HG03045 (cell line): ENCODE results near the gene CDCA3.
"Not testable (repeated sequence)": the region's sequence is repeated elsewhere in the genome, so short reads cannot be mapped to it uniquely, and the experiment has no call there.

Source experiments
- ATAC-seq: cut with Tn5 transposase; IDR thresholded peaks from one replicate; pipeline ENCODE4 v1.9.1; 2021; ENCODE audit warnings: mild to moderate bottlenecking, moderate library complexity; ENCODE audit not compliant: unreplicated experiment

Gene CDCA3

DNA sequence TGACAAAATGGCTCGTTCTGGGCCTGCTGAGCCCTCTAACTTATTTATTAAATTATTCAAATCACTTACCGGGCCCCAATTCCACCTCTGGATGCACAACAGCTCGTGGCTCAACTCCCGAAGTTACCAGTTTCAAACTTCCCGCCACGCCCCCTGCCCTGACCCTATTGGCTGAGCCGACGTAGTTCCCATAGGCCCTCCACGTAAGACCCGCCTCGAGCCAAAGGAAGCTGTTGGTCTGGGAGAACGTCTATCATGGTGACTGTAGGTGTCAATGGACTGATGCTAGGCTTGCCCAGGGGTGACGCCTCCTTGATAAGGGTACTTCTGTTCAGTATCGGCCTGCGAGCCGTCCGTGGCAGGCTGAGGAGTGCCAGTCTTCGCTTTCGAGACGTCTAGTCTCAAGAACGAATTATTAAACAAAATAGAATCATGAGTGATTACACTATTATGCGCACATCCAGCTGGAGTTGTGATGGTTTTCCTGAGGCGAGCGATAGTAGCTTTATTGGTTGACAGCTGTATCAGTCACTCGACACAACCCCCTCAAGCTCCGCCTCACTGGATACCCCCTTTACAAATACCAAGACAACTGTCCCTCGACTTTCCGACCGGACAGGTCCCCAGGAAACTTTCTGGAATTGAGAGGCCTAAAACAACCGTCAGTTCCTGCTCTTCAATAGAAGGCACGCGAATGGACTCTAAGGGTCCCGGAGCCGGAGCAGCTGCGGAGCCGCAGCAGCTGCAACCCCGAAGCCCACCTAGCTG, at the start of gene CDCA3:
CDCA3 (minus strand) TSS at position 134 of the 768 bp plus-strand sequence. CDS start 334 bp downstream, outside the sequence.
- ATAC-seq, result peak; percentile 56

DNA sequence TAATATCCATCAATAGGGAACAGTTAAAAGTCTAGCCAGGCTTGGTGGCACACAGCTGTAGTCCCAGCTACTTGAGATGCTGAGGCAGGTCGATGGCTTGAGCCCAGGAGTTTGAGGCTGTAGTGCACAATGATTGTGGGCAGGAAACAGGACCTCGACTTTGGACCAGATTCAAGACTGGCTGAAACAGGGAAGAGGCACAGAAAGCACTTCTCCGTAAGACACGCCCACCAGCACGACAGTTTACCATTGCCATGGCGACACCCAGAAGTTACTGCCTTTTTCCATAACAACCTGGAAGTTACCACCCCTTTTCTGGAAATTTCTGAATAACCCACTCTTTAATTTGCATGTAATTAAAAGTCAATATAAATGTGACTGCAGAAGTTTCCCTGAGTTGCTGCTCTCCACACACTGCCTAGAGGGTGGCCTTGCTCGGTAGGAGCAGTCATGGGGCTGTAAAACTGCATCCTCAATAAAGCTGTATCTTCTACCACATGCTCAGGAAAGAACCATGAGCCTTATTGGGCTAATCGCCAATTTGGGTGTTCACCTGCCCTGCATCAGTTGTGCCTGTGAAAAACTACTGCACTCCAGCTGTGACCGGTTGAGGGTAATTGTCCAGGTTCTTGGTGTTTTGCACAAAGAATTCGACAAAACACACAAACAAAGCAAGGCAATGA, 48.9 kb upstream of the CDCA3 start:
- ATAC-seq, result no peak

GRCh38 chr12:6899427-6899826, 48.3 kb upstream of the CDCA3 start:
- ATAC-seq, result no peak

DNA sequence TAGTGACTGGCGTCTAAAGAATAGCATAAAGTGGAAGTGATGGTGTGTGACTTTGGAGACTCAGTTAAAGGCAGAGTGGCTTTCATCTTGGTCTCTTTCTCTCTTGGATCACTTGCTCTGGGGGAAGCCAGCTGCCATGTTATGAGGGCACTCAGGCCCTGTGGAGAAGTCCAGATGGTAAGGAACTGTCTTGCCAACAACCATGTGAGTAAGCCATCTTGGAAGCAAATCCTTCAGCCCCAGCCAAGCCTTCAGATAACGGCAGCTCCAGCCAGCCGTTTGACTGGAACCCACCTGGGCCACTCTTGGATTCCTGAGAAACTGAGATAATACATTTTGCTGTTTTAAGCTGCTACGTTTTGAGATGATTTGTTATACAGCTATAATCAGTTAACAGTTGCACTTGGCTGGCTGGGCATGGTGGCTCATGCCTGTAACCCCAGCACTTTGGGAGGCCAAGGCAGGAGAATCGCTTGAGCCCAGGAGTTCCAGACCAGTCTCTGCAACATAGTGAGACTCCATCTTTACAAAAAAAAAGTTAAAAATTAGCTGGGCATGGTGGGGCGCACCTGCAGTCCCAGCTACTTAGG, 45.9 kb upstream of the CDCA3 start:
- ATAC-seq, result no peak

DNA sequence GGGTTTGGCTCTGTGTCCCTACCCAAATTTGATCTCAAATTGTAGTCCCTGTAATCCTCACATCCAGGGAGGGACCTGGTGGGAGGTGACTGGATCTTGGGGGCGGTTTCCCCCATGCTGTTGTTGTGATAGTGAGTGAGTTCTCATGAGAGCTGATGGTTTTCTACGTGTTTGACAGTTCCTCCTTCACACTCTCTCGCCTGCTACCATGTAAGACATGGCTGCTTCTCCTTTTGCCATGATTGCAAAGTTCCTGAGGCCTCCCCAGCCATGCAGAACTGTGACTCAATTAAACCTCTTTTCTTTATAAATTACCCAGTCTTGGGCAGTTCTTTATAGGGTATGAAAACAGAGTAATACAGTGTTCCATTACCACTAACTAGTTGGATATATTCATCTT, 43.2 kb upstream of the CDCA3 start:
- no peak for ATAC-seq

- ATAC-seq, result not testable (repeated sequence)
Measured at GRCh38 chr12:6892683-6893082, 41.6 kb upstream of the CDCA3 start.

DNA sequence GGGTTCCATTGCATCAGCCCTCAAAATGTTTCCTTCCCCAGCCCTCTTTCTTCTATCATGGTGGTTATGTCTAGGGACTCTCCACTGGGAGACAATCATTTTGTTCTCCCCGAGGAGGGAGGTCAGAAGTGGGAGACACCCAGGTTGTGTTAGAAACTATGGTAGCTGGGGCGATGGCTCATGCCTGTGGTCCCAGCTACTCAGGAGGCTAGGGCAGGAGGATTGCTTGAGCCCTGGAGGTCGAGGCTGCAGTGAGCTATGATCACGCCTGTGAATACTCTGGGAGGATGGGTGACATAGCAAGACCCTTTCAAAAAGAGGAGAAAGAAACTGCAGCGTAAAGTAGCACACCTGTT, 40.5 kb upstream of the CDCA3 start:
- ATAC-seq, result peak; percentile 12

DNA sequence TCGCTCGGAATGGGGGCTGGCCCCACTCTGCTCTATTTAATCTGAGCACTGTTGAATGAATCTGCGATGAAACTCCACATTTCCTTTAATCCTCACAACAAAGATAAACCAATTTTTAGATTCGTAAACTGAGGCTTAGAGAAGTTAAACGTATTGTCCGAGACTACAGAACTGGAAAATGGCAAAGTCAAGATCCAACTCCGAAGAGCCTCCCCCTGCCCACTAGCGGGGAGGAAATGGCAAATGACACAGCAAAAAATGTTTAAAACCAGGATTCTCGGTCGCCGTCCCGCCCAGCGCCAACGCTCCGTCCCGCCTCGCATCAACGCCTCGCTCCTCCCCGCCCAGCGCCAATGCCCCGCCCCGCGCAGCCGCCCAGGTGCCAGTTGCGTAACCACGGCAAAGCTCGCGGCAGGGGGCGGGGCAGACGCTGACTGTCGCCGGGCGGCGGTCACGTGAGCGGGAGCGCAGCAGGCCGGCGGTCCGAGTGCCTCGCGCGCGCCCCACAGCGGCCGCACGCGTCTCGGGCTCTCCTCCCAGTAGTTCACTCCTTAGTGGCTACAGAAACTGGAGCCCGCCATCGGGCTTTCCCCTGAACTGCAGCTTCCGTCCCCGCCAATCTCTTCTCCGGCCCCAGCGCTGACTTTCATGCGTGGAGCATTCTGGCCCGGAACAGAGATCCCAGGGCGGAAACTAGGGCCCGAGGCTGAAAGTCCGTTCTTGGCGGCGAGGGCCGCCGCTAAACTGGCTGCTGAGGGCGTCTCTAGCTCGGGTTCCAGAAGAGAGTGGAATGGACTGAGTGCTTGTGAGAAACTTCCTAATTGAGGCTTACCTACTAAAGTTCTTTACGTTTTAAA, 39.9 kb upstream of the CDCA3 start:
- peak; percentile 93 for ATAC-seq

- ATAC-seq, result not testable (repeated sequence)
Measured at GRCh38 chr12:6889775-6890573, 38.9 kb upstream of the CDCA3 start.

DNA sequence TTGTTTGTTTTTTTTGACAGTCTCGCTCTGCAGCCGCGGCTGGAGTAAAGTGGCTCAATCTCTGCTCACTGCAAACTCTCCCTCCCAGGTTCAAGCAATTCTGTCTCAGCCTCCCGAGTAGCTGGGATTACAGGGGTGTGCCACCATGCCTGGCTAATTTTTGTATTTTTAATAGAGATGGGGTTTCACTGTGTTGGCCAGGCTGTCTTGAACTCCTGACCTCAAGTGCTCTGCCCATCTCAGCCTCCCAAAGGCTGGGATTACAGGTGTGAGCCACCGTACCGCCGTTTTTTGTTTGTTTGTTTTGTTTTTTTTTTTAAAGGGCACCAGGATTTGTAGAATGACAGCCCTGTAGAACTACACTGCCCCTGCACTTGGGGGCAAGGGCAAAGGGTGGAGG, 37.7 kb upstream of the CDCA3 start:
- not testable (repeated sequence) for ATAC-seq

GRCh38 chr12:6888360-6888759, 37.3 kb upstream of the CDCA3 start:
- ATAC-seq, result no peak

DNA sequence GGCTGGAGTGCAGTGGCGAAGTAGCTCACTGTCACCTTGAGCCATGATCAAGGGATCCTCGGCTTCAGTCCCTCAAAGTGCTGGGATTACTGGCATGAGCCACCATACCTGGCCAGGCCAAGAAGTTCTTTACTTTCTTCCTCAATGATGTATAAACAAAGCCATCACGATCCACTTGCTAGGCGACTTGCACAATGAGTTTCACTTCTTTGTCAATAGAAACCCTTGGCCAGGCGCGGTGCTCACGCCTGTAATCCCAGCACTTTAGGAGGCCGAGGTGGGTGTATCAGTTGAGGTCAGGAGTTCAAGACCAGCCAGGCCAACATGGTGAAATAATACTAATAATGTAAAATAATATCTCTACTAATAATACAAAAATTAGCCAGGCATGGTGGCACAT, 36.4 kb upstream of the CDCA3 start:
- ATAC-seq, result no peak

- not testable (repeated sequence) for ATAC-seq
Measured at GRCh38 chr12:6886206-6886999, 35.3 kb upstream of the CDCA3 start.

GRCh38 chr12:6884539-6884938, 33.5 kb upstream of the CDCA3 start:
- ATAC-seq, result no peak

- ATAC-seq, result no peak
Measured at GRCh38 chr12:6883683-6884082, 32.6 kb upstream of the CDCA3 start.

DNA sequence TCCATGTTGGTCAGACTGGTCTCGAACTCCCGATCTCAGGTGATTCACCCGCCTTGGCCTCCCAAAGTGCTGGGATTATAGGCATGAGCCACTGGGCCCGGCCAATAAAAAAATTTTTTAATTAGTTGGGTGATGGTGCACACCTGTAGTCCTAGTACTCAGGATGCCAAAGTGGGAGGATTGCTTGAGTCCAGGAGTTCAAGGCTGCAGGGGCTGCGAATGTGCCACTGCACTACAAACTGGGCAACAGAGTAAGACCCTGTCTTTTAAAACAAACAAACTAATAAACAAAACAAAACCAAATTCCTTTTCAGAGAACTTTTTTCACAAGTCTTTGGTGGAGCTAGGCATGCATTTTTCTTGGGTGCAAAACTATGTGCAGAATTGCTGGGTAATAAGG, 32.2 kb upstream of the CDCA3 start:
- no peak for ATAC-seq

DNA sequence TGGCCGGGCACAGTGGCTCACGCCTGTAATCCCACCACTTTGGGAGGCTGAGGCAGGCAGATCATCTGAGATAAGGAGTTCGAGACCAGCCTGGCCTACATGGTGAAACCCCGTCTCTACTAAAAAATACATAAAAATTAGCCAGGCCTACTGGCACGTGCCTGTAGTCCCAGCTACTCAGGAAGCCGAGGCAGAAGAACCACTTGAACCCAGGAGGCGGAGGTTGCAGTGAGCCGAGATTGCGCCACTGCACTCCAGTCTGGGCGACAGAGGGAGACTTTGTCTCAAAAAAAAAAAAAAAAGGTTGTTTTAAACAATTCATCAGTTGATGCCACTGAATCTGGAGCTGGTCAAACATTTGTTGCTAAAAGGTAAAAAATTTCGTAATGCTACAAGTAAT, 28.7 kb upstream of the CDCA3 start:
- not testable (repeated sequence) for ATAC-seq

DNA sequence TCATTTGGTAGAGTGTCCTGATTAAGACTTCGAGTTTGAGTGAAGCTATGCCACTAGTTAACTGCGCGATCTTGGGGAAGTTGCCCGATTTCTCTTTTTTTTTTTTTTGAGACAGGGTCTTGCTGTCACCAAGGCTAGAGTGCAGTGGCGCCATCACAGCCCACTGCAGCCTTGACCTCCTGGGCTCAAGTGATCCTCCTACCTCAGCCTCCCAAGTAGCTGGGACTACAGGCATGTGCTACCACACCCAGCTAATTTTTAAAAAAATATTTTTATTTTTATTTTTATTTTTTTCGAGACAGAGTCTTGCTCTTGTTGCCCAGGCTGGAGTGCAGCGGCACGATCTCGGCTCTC, 22.9 kb upstream of the CDCA3 start:
- ATAC-seq, result not testable (repeated sequence)
